SK-N-SH (cell line): Measurements from ENCODE around the gene CALHM5. TPM values are rescaled to one million over a fixed set of nuclear protein-coding genes. Genes with fewer than 3 reads are reported as not detected.

ENCODE experiments used
- CTCF ChIA-PET: fragments of 300-600, 350-600 bp; formaldehyde crosslinking; extraction: SDS; loops from one replicate; lab custom pipeline; 2021; lab: Yijun Ruan, JAX
- POLR2A ChIA-PET: fragments of 350-600 bp; sonication (Branson Sonifier 250); formaldehyde crosslinking; extraction: SDS; loops from one replicate; lab custom pipeline; 2020; ENCODE audit warnings: antibody characterized with exemption, inconsistent platforms; lab: Yijun Ruan, JAX
- DNase-seq: peaks from one replicate; pipeline ENCODE4 v3.0.0; 2012
- H2AFZ ChIP-seq: fragments of 200-600 bp; sonication (generic); 2 replicates; pipeline ENCODE4 v1.8.1; 2016; ENCODE audit warnings: antibody characterized with exemption, mild to moderate bottlenecking, low read depth
- H3F3A ChIP-seq: fragments of 200-600 bp; sonication (generic); replicated peaks from 2 replicates; pipeline ENCODE3; 2016; ENCODE audit warnings: antibody characterized with exemption, mild to moderate bottlenecking; ENCODE audit not compliant: insufficient read depth
- H3K27ac ChIP-seq, 2 experiments: fragments of 200-500 bp in 1 of 2; fragments of 200-600 bp in 1 of 2; sonication (Bioruptor generic) in 1 of 2; sonication (generic), shearing (Covaris generic) in 1 of 2; 2 replicates each; pipeline versions ENCODE4 v1.5.1 to v1.6.1; 2014 to 2016; ENCODE audit warnings: low read depth in 2 of 2, inconsistent platforms in 1 of 2, low read length in 1 of 2, mild to moderate bottlenecking in 1 of 2, mixed read lengths in 1 of 2
- H3K27me3 ChIP-seq: fragments of 200-600 bp; sonication (generic), shearing (Covaris generic); 2 replicates; pipeline ENCODE4 v1.6.1; 2016; ENCODE audit warnings: mixed run types; ENCODE audit not compliant: insufficient read depth
- H3K36me3 ChIP-seq, 2 experiments: fragments of 200-500 bp in 1 of 2; fragments of 200-600 bp in 1 of 2; sonication (Bioruptor generic) in 1 of 2; sonication (generic) in 1 of 2; replicated peaks in 1 of 2; 2 replicates each; pipeline versions ENCODE3 to v1.5.1; 2014 to 2016; ENCODE audit warnings: low read length in 1 of 2, mild to moderate bottlenecking in 1 of 2; ENCODE audit not compliant: insufficient read depth in 2 of 2, control insufficient read depth in 1 of 2
- H3K4me1 ChIP-seq, 2 experiments: fragments of 200-500 bp in 1 of 2; fragments of 200-600 bp in 1 of 2; sonication (Bioruptor generic) in 1 of 2; sonication (generic), shearing (Covaris generic) in 1 of 2; 2 replicates each; pipeline versions ENCODE4 v1.5.1 to v1.6.1; 2014 to 2016; ENCODE audit warnings: low read depth in 1 of 2, low read length in 1 of 2, mixed run types in 1 of 2; ENCODE audit not compliant: insufficient read depth in 2 of 2, control insufficient read depth in 1 of 2
- H3K4me2 ChIP-seq: fragments of 200-600 bp; sonication (generic), shearing (Covaris generic); 2 replicates; pipeline ENCODE4 v1.6.1; 2017; ENCODE audit warnings: mixed run types
- H3K4me3 ChIP-seq, 2 experiments: fragments of 200-500 bp in 1 of 2; fragments of 200-600 bp in 1 of 2; sonication (Bioruptor generic) in 1 of 2; sonication (generic), shearing (Covaris generic) in 1 of 2; 2 replicates each; pipeline versions ENCODE4 v1.5.1 to v1.8.1; 2014 to 2016; ENCODE audit warnings: low read depth in 2 of 2, inconsistent platforms in 1 of 2, low read length in 1 of 2, mild to moderate bottlenecking in 1 of 2, mixed read lengths in 1 of 2, moderate library complexity in 1 of 2
- H3K79me2 ChIP-seq: fragments of 200-600 bp; sonication (generic); 2 replicates; pipeline ENCODE4 v1.8.1; 2017; ENCODE audit warnings: mild to moderate bottlenecking; ENCODE audit not compliant: insufficient read depth
- H3K9ac ChIP-seq: fragments of 200-600 bp; sonication (generic); 2 replicates; pipeline ENCODE4 v1.6.1; 2017; ENCODE audit warnings: mixed run types
- H3K9me2 ChIP-seq: fragments of 200-600 bp; sonication (generic); 2 replicates; pipeline ENCODE4 v1.6.1; 2017; ENCODE audit warnings: mixed run types
- H3K9me3 ChIP-seq: fragments of 200-600 bp; sonication (generic); 2 replicates; pipeline ENCODE4 v1.6.1; 2017; ENCODE audit warnings: mixed run types, mild to moderate bottlenecking, moderate library complexity
- H4K20me1 ChIP-seq: fragments of 200-600 bp; sonication (generic); 2 replicates; pipeline ENCODE4 v1.6.1; 2017; ENCODE audit warnings: mild to moderate bottlenecking, mixed run types; ENCODE audit not compliant: insufficient read depth
- CTCF ChIP-seq: fragments of 200-600 bp; sonication (generic); IDR thresholded peaks from 2 replicates; pipeline ENCODE4 v1.6.1; 2017; ENCODE audit warnings: antibody characterized with exemption, mild to moderate bottlenecking, moderate library complexity
- FOSL2 ChIP-seq: IDR thresholded peaks from 2 replicates; pipeline ENCODE4 v1.4.0; 2012; ENCODE audit warnings: low read depth, mild to moderate bottlenecking, moderate library complexity, borderline replicate concordance
- FOXM1 ChIP-seq: IDR thresholded peaks from 2 replicates; pipeline ENCODE4 v1.4.0; 2012; ENCODE audit warnings: low read depth, mild to moderate bottlenecking
- JUND ChIP-seq: IDR thresholded peaks from 2 replicates; pipeline ENCODE4 v1.4.0; 2012
- MAX ChIP-seq: IDR thresholded peaks from 2 replicates; pipeline ENCODE4 v1.4.0; 2012; ENCODE audit warnings: low read depth
- MXI1 ChIP-seq: IDR thresholded peaks from 2 replicates; pipeline ENCODE4 v1.6.1; 2012; ENCODE audit warnings: mild to moderate bottlenecking, low read depth, low read length, improper control_type of control experiment
- NRF1 ChIP-seq: IDR thresholded peaks from 2 replicates; pipeline ENCODE4 v1.6.1; 2012; ENCODE audit warnings: low read depth, mild to moderate bottlenecking, low read length
- PBX3 ChIP-seq: IDR thresholded peaks from 2 replicates; pipeline ENCODE4; 2012
- POLR2AphosphoS5 ChIP-seq: IDR thresholded peaks from 2 replicates; pipeline ENCODE4 v1.6.1; 2012; ENCODE audit warnings: low read depth, low read length
- RAD21 ChIP-seq: IDR thresholded peaks from 2 replicates; pipeline ENCODE4 v1.6.1; 2012; ENCODE audit warnings: mild to moderate bottlenecking, low read length
- REST ChIP-seq: IDR thresholded peaks from 2 replicates; pipeline ENCODE4 v1.6.1; 2012; ENCODE audit warnings: mild to moderate bottlenecking, low read depth, low read length, moderate library complexity
- USF1 ChIP-seq: IDR thresholded peaks from 2 replicates; pipeline ENCODE4 v1.4.0; 2012; ENCODE audit warnings: low read depth, borderline replicate concordance
- ZBTB33 ChIP-seq: IDR thresholded peaks from 2 replicates; pipeline ENCODE4 v1.4.0; 2012; ENCODE audit warnings: low read depth, borderline replicate concordance
- WGBS: methylation state at CpG from one replicate; pipeline ENCODE4 v1.1.6; 2017; ENCODE audit warnings: low lambda C conversion rate; 5-methylcytosine and 5-hydroxymethylcytosine counted together
- polyA plus RNA-seq, 3 experiments: library from polyadenylated mRNA; depleted of rRNA; stranded (reverse); fragments of >200 nt; gene quantifications; 2 replicates each; pipeline ENCODE4 v1.2.3, GENCODE V29; 2012

CALHM5 gene
- polyA plus RNA-seq, 1 of the 3 experiments (the other 2 are of a cell fraction), result 0.38 TPM

- TF ChIP-seq FOXM1, result no peak
- TF ChIP-seq FOSL2, result no peak
- TF ChIP-seq ZBTB33, result no peak
- TF ChIP-seq USF1, result no peak
- no peak for TF ChIP-seq NRF1
- TF ChIP-seq CTCF, result no peak
- TF ChIP-seq POLR2AphosphoS5, result no peak
- TF ChIP-seq RAD21, result no peak
- TF ChIP-seq PBX3, result no peak
- no peak for TF ChIP-seq MXI1
- TF ChIP-seq MAX, result no peak
- TF ChIP-seq REST, result no peak
- TF ChIP-seq JUND, result no peak
- Histone ChIP-seq H3K27me3 (no peaks in the 10 kb centered on the region), H3K9ac (no peak overlapping the region), H4K20me1 (no peaks in the 10 kb centered on the region), H2AFZ (no peak overlapping the region), H3K4me2 (no peak overlapping the region), H3K4me3 (no peak overlapping the region), H3K79me2 (no peaks in the 10 kb centered on the region), H3K9me3 (no peaks in the 10 kb centered on the region), H3K4me1 (peaks cover 0 to 12% of the 10 kb centered on the region in 2 experiments; a peak in 2 of 4 replicates), H3K9me2 (no peaks in the 10 kb centered on the region), H3K27ac (no peak overlapping the region), H3F3A (no peaks in the 10 kb centered on the region), H3K36me3 (no peaks in the 10 kb centered on the region)
- no peak for DNase-seq
- ChIA-PET CTCF (interaction anchor here (0.6 kb wide), 1 partner anchor 237 kb away, joined by 3 read pairs; no protein-coding TSS in a partner anchor), POLR2A (no interaction called here)
- 74% methylated on average over 2 of the region's 2 CpGs for WGBS
Observed at GRCh38 chr6:116524236-116524635, 12.8 kb downstream of the CALHM5 start.
